MM.1S (cell line): ENCODE measurements around the gene ANO2.

Experiments
- EZH2 ChIP-seq: fragments of 300-600 bp; sonication (generic); optimal IDR thresholded peaks from 2 replicates; pipeline ENCODE3; 2017; ENCODE audit warnings: low read depth, mild to moderate bottlenecking, antibody characterized with exemption, low read length, mixed read lengths
- TF ChIP-seq, protein P1 (sequence below): fragments of 300-600 bp; sonication (generic); IDR thresholded peaks from 2 replicates; pipeline ENCODE4 v1.5.1; 2016; ENCODE audit warnings: antibody characterized with exemption, low read length, mixed read lengths

DNA sequence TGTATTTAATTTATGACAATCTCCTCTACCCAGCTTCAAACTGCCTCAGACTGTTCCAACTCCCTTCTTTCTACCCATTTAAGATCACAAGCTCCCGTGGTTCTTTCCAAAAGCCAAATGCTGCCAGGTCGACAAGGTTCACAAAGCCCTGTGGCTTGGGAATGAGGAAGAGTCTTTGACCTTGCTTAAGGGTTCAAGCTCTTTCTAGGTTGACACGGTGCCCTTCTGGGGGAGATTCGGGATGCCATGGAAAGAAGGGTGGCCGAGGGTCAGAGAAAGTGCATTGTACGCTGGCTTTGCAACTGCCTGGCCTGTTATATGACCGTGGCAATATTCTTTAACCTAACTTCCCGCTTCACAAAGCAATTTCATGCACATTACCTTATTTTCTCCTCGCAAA is 239.3 kb downstream of the ANO2 start:
- TF ChIP-seq, protein P1, sequence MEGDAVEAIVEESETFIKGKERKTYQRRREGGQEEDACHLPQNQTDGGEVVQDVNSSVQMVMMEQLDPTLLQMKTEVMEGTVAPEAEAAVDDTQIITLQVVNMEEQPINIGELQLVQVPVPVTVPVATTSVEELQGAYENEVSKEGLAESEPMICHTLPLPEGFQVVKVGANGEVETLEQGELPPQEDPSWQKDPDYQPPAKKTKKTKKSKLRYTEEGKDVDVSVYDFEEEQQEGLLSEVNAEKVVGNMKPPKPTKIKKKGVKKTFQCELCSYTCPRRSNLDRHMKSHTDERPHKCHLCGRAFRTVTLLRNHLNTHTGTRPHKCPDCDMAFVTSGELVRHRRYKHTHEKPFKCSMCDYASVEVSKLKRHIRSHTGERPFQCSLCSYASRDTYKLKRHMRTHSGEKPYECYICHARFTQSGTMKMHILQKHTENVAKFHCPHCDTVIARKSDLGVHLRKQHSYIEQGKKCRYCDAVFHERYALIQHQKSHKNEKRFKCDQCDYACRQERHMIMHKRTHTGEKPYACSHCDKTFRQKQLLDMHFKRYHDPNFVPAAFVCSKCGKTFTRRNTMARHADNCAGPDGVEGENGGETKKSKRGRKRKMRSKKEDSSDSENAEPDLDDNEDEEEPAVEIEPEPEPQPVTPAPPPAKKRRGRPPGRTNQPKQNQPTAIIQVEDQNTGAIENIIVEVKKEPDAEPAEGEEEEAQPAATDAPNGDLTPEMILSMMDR = no peak
- no peak for TF ChIP-seq EZH2
